GM08714 (cell line): ENCODE measurements around the gene BCL10.

Experiments used
- H3K4me3 ChIP-seq: fragments of 200-500 bp; sonication (Bioruptor generic); 2 replicates; pipeline ENCODE4 v1.5.1; 2014; ENCODE audit warnings: mild to moderate bottlenecking, low read length, inconsistent platforms
- ZNF274 ChIP-seq: IDR thresholded peaks from 2 replicates; pipeline ENCODE4 v1.6.1; 2012; ENCODE audit warnings: mild to moderate bottlenecking, low read depth, low read length

BCL10 gene

GRCh38 chr1:85276215-85276977 is at the start of gene BCL10:
Gene BCL10, minus strand, starts transcription at chr1:85276632. Its CDS starts 280 bp downstream, at chr1:85276352.
- H3K4me3 ChIP-seq, result peak within 1 kb of the TSS; percentile 74
- TF ChIP-seq ZNF274, result no peak

GRCh38 chr1:85325920-85326319 is 49.5 kb upstream of the BCL10 start:
- no peak for TF ChIP-seq ZNF274
- H3K4me3 ChIP-seq, result no peak overlapping the region

GRCh38 chr1:85323770-85324169 is 47.3 kb upstream of the BCL10 start:
- TF ChIP-seq ZNF274, result no peak
- H3K4me3 ChIP-seq, result no peak overlapping the region

GRCh38 chr1:85322655-85323054 is 46.2 kb upstream of the BCL10 start:
- H3K4me3 ChIP-seq, result no peak overlapping the region

GRCh38 chr1:85321237-85321964 is 45.0 kb upstream of the BCL10 start:
- TF ChIP-seq ZNF274, result no peak
- H3K4me3 ChIP-seq, result no peak overlapping the region

More at GRCh38 chr1:85322655-85323054, 46.2 kb upstream of the BCL10 start:
- TF ChIP-seq ZNF274, result no peak

- TF ChIP-seq ZNF274, result no peak
- H3K4me3 ChIP-seq, result no peak overlapping the region
These were observed 44.1 kb upstream of the BCL10 start for GRCh38 chr1:85320371-85321131.

- no peak for TF ChIP-seq ZNF274
- H3K4me3 ChIP-seq, result no peak overlapping the region
These were observed 43.5 kb upstream of the BCL10 start for GRCh38 chr1:85319931-85320330.

- TF ChIP-seq ZNF274, result no peak
These were observed 43.1 kb upstream of the BCL10 start for GRCh38 chr1:85319491-85319890.

GRCh38 chr1:85318217-85318616 is 41.8 kb upstream of the BCL10 start:
- H3K4me3 ChIP-seq, result no peak overlapping the region
- TF ChIP-seq ZNF274, result no peak

More at GRCh38 chr1:85319491-85319890, 43.1 kb upstream of the BCL10 start:
- H3K4me3 ChIP-seq, result no peak overlapping the region

- TF ChIP-seq ZNF274, result no peak
- H3K4me3 ChIP-seq, result no peak overlapping the region
These were observed 41.1 kb upstream of the BCL10 start for GRCh38 chr1:85317560-85317959.

- H3K4me3 ChIP-seq, result no peak overlapping the region
- TF ChIP-seq ZNF274, result no peak
These were observed 39.9 kb upstream of the BCL10 start for GRCh38 chr1:85316321-85316720.

GRCh38 chr1:85315789-85316188 is 39.4 kb upstream of the BCL10 start:
- no peak for TF ChIP-seq ZNF274
- H3K4me3 ChIP-seq, result no peak overlapping the region

- TF ChIP-seq ZNF274, result no peak
- H3K4me3 ChIP-seq, result no peak overlapping the region
These were observed 38.3 kb upstream of the BCL10 start for GRCh38 chr1:85314726-85315125.

- no peak overlapping the region for H3K4me3 ChIP-seq
- no peak for TF ChIP-seq ZNF274
These were observed 37.7 kb upstream of the BCL10 start for GRCh38 chr1:85313888-85314696.

- H3K4me3 ChIP-seq, result no peak overlapping the region
- no peak for TF ChIP-seq ZNF274
These were observed 35.4 kb upstream of the BCL10 start for GRCh38 chr1:85311818-85312217.
